Trophoblast cell (in vitro differentiated cells and primary cell): ENCODE results near the gene ULK4.
"Not testable (repeated sequence)": the region's sequence is repeated elsewhere in the genome, so short reads cannot be mapped to it uniquely, and the experiment has no call there.

Experiments
- DNase-seq, 2 donors: peaks; one replicate each; pipeline ENCODE4 v3.0.0-alpha.2; 2016
- H2AFZ ChIP-seq: 2 replicates; pipeline ENCODE4 v1.6.1; 2013; ENCODE audit warnings: low read length, moderate library complexity, mild to moderate bottlenecking; ENCODE audit not compliant: insufficient read depth, poor library complexity
- H2AK5ac ChIP-seq: 2 replicates; pipeline ENCODE4 v1.6.1; 2013; ENCODE audit warnings: mild to moderate bottlenecking, low read length
- H2BK120ac ChIP-seq: 2 replicates; pipeline ENCODE4 v1.6.1; 2013; ENCODE audit warnings: low read length, mild to moderate bottlenecking, moderate library complexity; ENCODE audit not compliant: insufficient read depth, poor library complexity
- H2BK12ac ChIP-seq: 2 replicates; pipeline ENCODE4 v1.6.1; 2013; ENCODE audit warnings: mild to moderate bottlenecking, low read length, moderate library complexity
- H2BK5ac ChIP-seq: 2 replicates; pipeline ENCODE4 v1.6.1; 2013; ENCODE audit warnings: low read length, low read depth, moderate library complexity, mild to moderate bottlenecking; ENCODE audit not compliant: poor library complexity
- H3K14ac ChIP-seq: 2 replicates; pipeline ENCODE4 v1.6.1; 2013; ENCODE audit warnings: mild to moderate bottlenecking, low read length
- H3K18ac ChIP-seq: 2 replicates; pipeline ENCODE4 v1.6.1; 2013; ENCODE audit warnings: mild to moderate bottlenecking, low read length
- H3K23ac ChIP-seq: 2 replicates; pipeline ENCODE4 v1.6.1; 2013; ENCODE audit warnings: low read length
- H3K27ac ChIP-seq: 2 replicates; pipeline ENCODE4 v1.5.1; 2013; ENCODE audit warnings: low read depth, mild to moderate bottlenecking, inconsistent platforms, low read length, moderate library complexity
- H3K27me3 ChIP-seq: 2 replicates; pipeline ENCODE4 v1.6.1; 2013; ENCODE audit warnings: inconsistent platforms, mild to moderate bottlenecking, low read length, moderate library complexity; ENCODE audit not compliant: insufficient read depth
- H3K36me3 ChIP-seq, 2 experiments: 1 replicate in 1 of 2; 2 replicates in 1 of 2; pipeline ENCODE4 v1.6.1; 2013; ENCODE audit warnings: low read length in 2 of 2, mild to moderate bottlenecking in 2 of 2, moderate library complexity in 1 of 2; ENCODE audit not compliant: insufficient read depth in 2 of 2, control insufficient read depth in 1 of 2
- H3K4ac ChIP-seq: 2 replicates; pipeline ENCODE4 v1.6.1; 2013; ENCODE audit warnings: low read depth, mild to moderate bottlenecking, low read length, moderate library complexity
- H3K4me1 ChIP-seq, 2 experiments: 1 replicate in 1 of 2; 2 replicates in 1 of 2; pipeline ENCODE4 v1.6.1; 2013; ENCODE audit warnings: low read length in 2 of 2, mild to moderate bottlenecking in 2 of 2, moderate library complexity in 1 of 2; ENCODE audit not compliant: insufficient read depth in 2 of 2, control insufficient read depth in 1 of 2
- H3K4me2 ChIP-seq: 2 replicates; pipeline ENCODE4 v1.6.1; 2013; ENCODE audit warnings: inconsistent platforms, mild to moderate bottlenecking, low read length, moderate library complexity
- H3K4me3 ChIP-seq: 2 replicates; pipeline ENCODE4 v1.5.1; 2013; ENCODE audit warnings: mild to moderate bottlenecking, low read depth, low read length, inconsistent platforms
- H3K79me1 ChIP-seq: one replicate; pipeline ENCODE4 v1.6.1; 2013; ENCODE audit warnings: low read length
- H3K79me2 ChIP-seq: 2 replicates; pipeline ENCODE4 v1.6.1; 2013; ENCODE audit warnings: low read length, mild to moderate bottlenecking; ENCODE audit not compliant: control insufficient read depth, insufficient read depth, poor library complexity
- H3K9ac ChIP-seq: 2 replicates; pipeline ENCODE4 v1.6.1; 2013; ENCODE audit warnings: mild to moderate bottlenecking, low read length
- H3K9me3 ChIP-seq: 2 replicates; pipeline ENCODE4 v1.6.1; 2013; ENCODE audit warnings: low read depth, mild to moderate bottlenecking, control low read depth, inconsistent platforms, low read length; ENCODE audit not compliant: insufficient read depth
- H4K12ac ChIP-seq: 2 replicates; pipeline ENCODE4 v1.6.1; 2013; ENCODE audit warnings: low read depth, mild to moderate bottlenecking, low read length, moderate library complexity
- H4K8ac ChIP-seq: 2 replicates; pipeline ENCODE4 v1.6.1; 2013; ENCODE audit warnings: low read depth, mild to moderate bottlenecking, low read length, moderate library complexity
- H4K91ac ChIP-seq: one replicate; pipeline ENCODE4 v1.6.1; 2013; ENCODE audit warnings: low read depth, mild to moderate bottlenecking, low read length, moderate library complexity
- WGBS: extraction: QIAGEN DNeasy Blood & Tissue Kit; methylation state at CpG from one replicate; pipeline ENCODE4 v1.1.7; 2013; ENCODE audit warnings: missing lambda C conversion rate; ENCODE audit not compliant: insufficient read length, insufficient coverage; ENCODE audit errors: extremely low coverage; 5-methylcytosine and 5-hydroxymethylcytosine counted together

ULK4 gene

DNA sequence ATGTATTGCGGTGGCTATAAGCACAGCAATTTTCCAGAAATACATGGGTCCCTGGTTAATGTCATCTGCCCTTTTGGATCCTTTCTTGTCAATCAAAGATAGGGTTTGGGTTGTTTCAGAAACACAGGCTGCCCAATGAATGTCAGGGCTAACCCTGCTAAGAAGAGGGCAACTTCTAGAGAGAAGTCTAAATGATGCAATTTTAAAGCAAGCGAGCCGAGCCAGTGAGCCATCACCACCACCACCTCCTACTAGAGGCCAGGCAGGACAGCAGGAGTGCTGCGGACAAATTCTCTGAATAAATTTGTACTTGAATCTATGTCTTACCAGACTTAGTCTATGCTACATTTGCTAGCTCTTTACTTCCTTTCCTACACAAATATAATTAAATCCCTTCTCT, 514.2 kb downstream of the ULK4 start:
- no peak for DNase-seq
- Histone ChIP-seq H4K91ac (no peak overlapping the region), H3K23ac (no peak overlapping the region), H2BK120ac (no peak overlapping the region), H3K4me3 (no peak overlapping the region), H4K8ac (no peak overlapping the region), H3K4ac (no peak overlapping the region), H3K18ac (no peak overlapping the region), H3K79me2 (no peaks in the 10 kb centered on the region), H2BK12ac (no peak overlapping the region), H3K9ac (no peak overlapping the region), H3K36me3 (no peaks in the 10 kb centered on the region), H3K9me3 (no peaks in the 10 kb centered on the region), H2BK5ac (no peak overlapping the region), H2AK5ac (no peak overlapping the region), H3K79me1 (no peaks in the 10 kb centered on the region), H3K27ac (no peak overlapping the region), H3K27me3 (no peaks in the 10 kb centered on the region), H3K4me2 (no peak overlapping the region), H3K14ac (no peak overlapping the region), H2AFZ (no peak overlapping the region), H3K4me1 (no peaks in the 10 kb centered on the region), H4K12ac (no peak overlapping the region)
- WGBS: no CpG with 5 or more reads among the region's 4 CpGs

DNA sequence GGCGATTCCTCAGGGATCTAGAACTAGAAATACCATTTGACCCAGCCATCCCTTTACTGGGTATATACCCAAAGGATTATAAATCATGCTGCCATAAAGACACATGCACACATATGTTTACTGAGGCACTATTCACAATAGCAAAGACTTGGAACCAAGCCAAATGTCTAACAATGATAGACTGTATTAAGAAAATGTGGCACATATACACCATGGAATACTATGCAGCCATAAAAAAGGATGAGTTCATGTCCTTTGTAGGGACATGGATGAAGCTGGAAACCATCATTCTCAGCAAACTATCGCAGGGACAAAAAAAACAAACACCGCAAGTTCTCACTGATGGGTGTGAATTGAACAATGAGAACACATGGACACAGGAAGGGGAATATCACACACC, 515.6 kb downstream of the ULK4 start:
- H2AK5ac ChIP-seq, H2BK120ac ChIP-seq, H3K4me3 ChIP-seq, H2BK12ac ChIP-seq, H4K12ac ChIP-seq, H3K79me2 ChIP-seq, H3K18ac ChIP-seq, H3K27ac ChIP-seq, H3K14ac ChIP-seq, H3K79me1 ChIP-seq, H4K8ac ChIP-seq, H2AFZ ChIP-seq, H3K9me3 ChIP-seq, H2BK5ac ChIP-seq, H3K9ac ChIP-seq, H3K4me1 ChIP-seq, H3K4ac ChIP-seq, H4K91ac ChIP-seq, DNase-seq, H3K4me2 ChIP-seq, H3K36me3 ChIP-seq, H3K23ac ChIP-seq, H3K27me3 ChIP-seq: not testable (repeated sequence)
- WGBS: no CpG with 5 or more reads among the region's 3 CpGs

DNA sequence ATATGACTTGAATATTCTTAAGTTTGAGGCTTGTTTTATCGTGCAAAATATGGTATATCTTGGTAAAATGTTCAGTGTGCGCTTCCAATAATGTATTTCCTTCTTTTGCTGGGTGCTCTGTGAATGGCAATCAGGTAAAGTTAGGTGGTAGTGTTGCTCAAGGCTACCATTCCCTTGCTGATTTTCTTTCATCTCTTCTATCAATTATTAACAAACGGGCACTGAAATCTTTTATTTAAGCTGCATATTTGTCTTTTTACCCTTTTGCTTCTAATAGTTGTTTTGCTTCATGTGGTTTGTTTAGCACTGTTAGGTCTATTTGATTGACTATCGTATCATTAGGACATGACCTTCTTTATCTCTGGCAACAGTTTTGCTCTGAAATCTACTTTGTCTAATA, 520.3 kb downstream of the ULK4 start:
- H3K79me1 ChIP-seq: no peaks in the 10 kb centered on the region
- H3K27ac ChIP-seq: no peak overlapping the region
- H3K9me3 ChIP-seq: no peaks in the 10 kb centered on the region
- H4K91ac ChIP-seq: no peak overlapping the region
- DNase-seq: no peak
- no peak overlapping the region for H3K4me3 ChIP-seq
- WGBS: no CpG with 5 or more reads among the region's 4 CpGs
- H2AK5ac ChIP-seq: no peak overlapping the region
- no peaks in the 10 kb centered on the region for H3K79me2 ChIP-seq
- no peak overlapping the region for H4K8ac ChIP-seq
- H2AFZ ChIP-seq: no peak overlapping the region
- no peak overlapping the region for H3K9ac ChIP-seq
- no peak overlapping the region for H3K4ac ChIP-seq
- no peak overlapping the region for H3K14ac ChIP-seq
- no peak overlapping the region for H4K12ac ChIP-seq
- H3K36me3 ChIP-seq: no peaks in the 10 kb centered on the region
- H2BK5ac ChIP-seq: no peak overlapping the region
- no peak overlapping the region for H3K23ac ChIP-seq
- H2BK12ac ChIP-seq: no peak overlapping the region
- H2BK120ac ChIP-seq: no peak overlapping the region
- H3K4me1 ChIP-seq: no peaks in the 10 kb centered on the region
- no peak overlapping the region for H3K4me2 ChIP-seq
- no peak overlapping the region for H3K18ac ChIP-seq
- no peaks in the 10 kb centered on the region for H3K27me3 ChIP-seq

DNA sequence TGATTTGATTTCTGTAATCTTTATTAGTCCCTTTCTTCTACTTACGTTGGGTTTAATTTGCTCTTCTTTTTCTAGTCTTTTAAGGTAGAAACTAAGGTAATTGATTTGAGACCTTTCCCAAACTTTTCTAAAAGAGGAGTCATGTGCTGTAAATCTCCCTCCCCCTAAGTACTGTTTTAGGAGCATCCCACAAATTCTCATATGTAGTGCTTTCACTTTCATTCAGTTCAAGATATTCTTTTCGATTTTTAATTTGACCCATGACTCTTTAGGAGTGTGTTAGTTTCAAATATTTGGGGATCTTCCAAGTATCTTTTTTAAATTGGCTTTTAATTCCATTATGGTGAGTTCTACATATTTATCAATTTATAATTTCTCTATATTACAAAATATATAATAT, 520.8 kb downstream of the ULK4 start:
- H4K91ac ChIP-seq: no peak overlapping the region
- no peak overlapping the region for H4K8ac ChIP-seq
- H3K4ac ChIP-seq: no peak overlapping the region
- WGBS: no CpG with 5 or more reads among the region's 2 CpGs
- H3K4me2 ChIP-seq: no peak overlapping the region
- no peak for DNase-seq
- H2BK120ac ChIP-seq: no peak overlapping the region
- H2BK5ac ChIP-seq: no peak overlapping the region
- H2AK5ac ChIP-seq: no peak overlapping the region
- H4K12ac ChIP-seq: no peak overlapping the region
- H3K9me3 ChIP-seq: no peaks in the 10 kb centered on the region
- no peak overlapping the region for H3K23ac ChIP-seq
- H3K27me3 ChIP-seq: no peaks in the 10 kb centered on the region
- no peaks in the 10 kb centered on the region for H3K4me1 ChIP-seq
- H2BK12ac ChIP-seq: no peak overlapping the region
- no peak overlapping the region for H3K9ac ChIP-seq
- H3K18ac ChIP-seq: no peak overlapping the region
- H3K14ac ChIP-seq: no peak overlapping the region
- H3K27ac ChIP-seq: no peak overlapping the region
- no peaks in the 10 kb centered on the region for H3K79me2 ChIP-seq
- no peaks in the 10 kb centered on the region for H3K36me3 ChIP-seq
- H3K79me1 ChIP-seq: no peaks in the 10 kb centered on the region
- no peak overlapping the region for H3K4me3 ChIP-seq
- no peak overlapping the region for H2AFZ ChIP-seq
